CD4-positive, alpha-beta T cell treated with Interleukin-15 for 4 hours (primary cell): ENCODE data around the gene ELMOD3.
"Not testable (repeated sequence)": the region's sequence is repeated elsewhere in the genome, so short reads cannot be mapped to it uniquely, and the experiment has no call there.

Experiments used
- DNase-seq: peaks from one replicate; pipeline ENCODE4 v3.0.0-alpha.2; 2020; ENCODE audit warnings: low spot score

Gene ELMOD3

GRCh38 chr2:85329181-85329651 is 25.4 kb upstream of the ELMOD3 start:
- no peak for DNase-seq

GRCh38 chr2:85329701-85330100 is 24.9 kb upstream of the ELMOD3 start:
- DNase-seq, result not testable (repeated sequence)

- DNase-seq, result no peak
These were observed 23.5 kb upstream of the ELMOD3 start for GRCh38 chr2:85330839-85331636.

- not testable (repeated sequence) for DNase-seq
These were observed 20.7 kb upstream of the ELMOD3 start for GRCh38 chr2:85333877-85334276.

GRCh38 chr2:85334928-85335327 is 19.6 kb upstream of the ELMOD3 start:
- no peak for DNase-seq

GRCh38 chr2:85340034-85340892 is 14.3 kb upstream of the ELMOD3 start:
- no peak for DNase-seq

GRCh38 chr2:85341269-85342029 is 13.1 kb upstream of the ELMOD3 start:
- DNase-seq, result no peak

GRCh38 chr2:85342156-85342555 is 12.4 kb upstream of the ELMOD3 start:
- DNase-seq, result no peak

GRCh38 chr2:85343207-85343895 is 11.2 kb upstream of the ELMOD3 start:
- DNase-seq, result not testable (repeated sequence)

- no peak for DNase-seq
These were observed 10.1 kb upstream of the ELMOD3 start for GRCh38 chr2:85344356-85344954.

- no peak for DNase-seq
These were observed 7.0 kb upstream of the ELMOD3 start for GRCh38 chr2:85347599-85347998.

GRCh38 chr2:85353876-85354285 is 688 bp upstream of the ELMOD3 start:
- peak; percentile 3 for DNase-seq

- DNase-seq, result no peak
These were observed 473 bp downstream of the ELMOD3 start for GRCh38 chr2:85355073-85355410.

- DNase-seq, result no peak
These were observed 952 bp downstream of the ELMOD3 start for GRCh38 chr2:85355521-85355920.

- DNase-seq, result no peak
These were observed 1.6 kb downstream of the ELMOD3 start for GRCh38 chr2:85356186-85356585.

GRCh38 chr2:85357736-85358135 is 3.2 kb downstream of the ELMOD3 start:
- no peak for DNase-seq

GRCh38 chr2:85362653-85363387 is 8.3 kb downstream of the ELMOD3 start:
- not testable (repeated sequence) for DNase-seq

GRCh38 chr2:85367180-85367579 is 12.6 kb downstream of the ELMOD3 start:
- no peak for DNase-seq

GRCh38 chr2:85368921-85369320 is 14.4 kb downstream of the ELMOD3 start:
- DNase-seq, result no peak

GRCh38 chr2:85369500-85369899 is 14.9 kb downstream of the ELMOD3 start:
- DNase-seq, result no peak

GRCh38 chr2:85371045-85371444 is 16.5 kb downstream of the ELMOD3 start:
- DNase-seq, result no peak
